Neural cell (in vitro differentiated cells): Measurements from ENCODE around the gene FOXQ1. TPM values are rescaled to one million over a fixed set of nuclear protein-coding genes. Genes with fewer than 3 reads are reported as not detected.
A peak's percentile ranks its signal among the peaks of the same experiment; 100 is the strongest.

Source experiments
- H2AFZ ChIP-seq: fragments of 200-600, 300-800 bp; sonication (generic), shearing (Covaris generic); 2 replicates; pipeline ENCODE4 v1.6.0; 2014; ENCODE audit warnings: low read depth, mild to moderate bottlenecking, antibody characterized with exemption, low read length, moderate library complexity
- H3F3A ChIP-seq: fragments of 200-600 bp; shearing (Covaris generic); 2 replicates; pipeline ENCODE4 v1.6.1; 2016; ENCODE audit warnings: mild to moderate bottlenecking, moderate library complexity, mixed read lengths, antibody characterized with exemption, low read length; ENCODE audit not compliant: insufficient read depth, poor library complexity, severe bottlenecking
- H3K27ac ChIP-seq: fragments of 200-600, 300-800 bp; sonication (generic), shearing (Covaris generic); 2 replicates; pipeline ENCODE4 v1.5.1; 2014; ENCODE audit warnings: mild to moderate bottlenecking, low read length, moderate library complexity
- H3K27me3 ChIP-seq: fragments of 300-800, 200-600 bp; sonication (generic), shearing (Covaris generic); 2 replicates; pipeline ENCODE4 v1.6.0; 2014; ENCODE audit warnings: mild to moderate bottlenecking, low read depth, low read length, moderate library complexity; ENCODE audit not compliant: insufficient read depth
- H3K36me3 ChIP-seq: fragments of 300-800, 200-600 bp; sonication (generic), shearing (Covaris generic); 2 replicates; pipeline ENCODE4 v1.5.1; 2014; ENCODE audit warnings: mild to moderate bottlenecking, antibody characterized with exemption, low read length, moderate library complexity; ENCODE audit not compliant: insufficient read depth
- H3K4me2 ChIP-seq: fragments of 300-800, 200-600 bp; sonication (generic), shearing (Covaris generic); 2 replicates; pipeline ENCODE4 v1.6.0; 2014; ENCODE audit warnings: mild to moderate bottlenecking, low read length
- H3K4me3 ChIP-seq: fragments of 300-800, 200-600 bp; sonication (generic), shearing (Covaris generic); 2 replicates; pipeline ENCODE4 v1.5.1; 2014; ENCODE audit warnings: mild to moderate bottlenecking, low read length, moderate library complexity
- H3K79me2 ChIP-seq: fragments of 200-600 bp; shearing (Covaris generic); replicated peaks from 2 replicates; pipeline ENCODE4 v1.6.0; 2014; ENCODE audit warnings: mild to moderate bottlenecking, low read length, moderate library complexity; ENCODE audit not compliant: insufficient read depth
- H3K9ac ChIP-seq: fragments of 300-800, 200-600 bp; sonication (generic), shearing (Covaris generic); 2 replicates; pipeline ENCODE4 v1.6.1; 2016; ENCODE audit warnings: mild to moderate bottlenecking, low read length, mixed read lengths
- H3K9me2 ChIP-seq: fragments of 200-600 bp; shearing (Covaris generic); 2 replicates; pipeline ENCODE4 v1.6.1; 2016; ENCODE audit warnings: mild to moderate bottlenecking, low read length, mixed read lengths; ENCODE audit not compliant: insufficient read depth
- H3K9me3 ChIP-seq: fragments of 200-600, 300-800 bp; sonication (generic), shearing (Covaris generic); 2 replicates; pipeline ENCODE4 v1.6.1; 2016; ENCODE audit warnings: mild to moderate bottlenecking, mixed run types, low read length, moderate library complexity, mixed read lengths
- H4K20me1 ChIP-seq: fragments of 200-600 bp; shearing (Covaris generic); 2 replicates; pipeline ENCODE4 v1.6.1; 2016; ENCODE audit warnings: mild to moderate bottlenecking, mixed run types; ENCODE audit not compliant: insufficient read depth
- EP300 ChIP-seq: fragments of 450-650 bp; conservative IDR thresholded peaks from 2 replicates; pipeline ENCODE4 v1.6.1; 2014; ENCODE audit warnings: antibody characterized with exemption, mild to moderate bottlenecking, moderate library complexity; ENCODE audit not compliant: poor library complexity, severe bottlenecking
- EZH2 ChIP-seq: fragments of 200-600, 300-800 bp; shearing (Covaris generic), sonication (generic); IDR thresholded peaks from 2 replicates; pipeline ENCODE4 v1.6.1; 2014; ENCODE audit warnings: antibody characterized with exemption, low read length, borderline replicate concordance, mild to moderate bottlenecking; ENCODE audit not compliant: insufficient read depth, poor library complexity, severe bottlenecking
- MXI1 ChIP-seq: fragments of 450-650 bp; conservative IDR thresholded peaks from 2 replicates; pipeline ENCODE4 v1.6.1; 2014; ENCODE audit warnings: antibody characterized with exemption, mild to moderate bottlenecking; ENCODE audit not compliant: poor library complexity, severe bottlenecking
- POLR2AphosphoS5 ChIP-seq: IDR thresholded peaks from 2 replicates; pipeline ENCODE4 v1.6.1; 2012
- RAD21 ChIP-seq: fragments of 450-650 bp; conservative IDR thresholded peaks from 2 replicates; pipeline ENCODE4 v1.6.1; 2014; ENCODE audit warnings: antibody characterized with exemption, mild to moderate bottlenecking, moderate library complexity
- REST ChIP-seq: IDR thresholded peaks from 2 replicates; pipeline ENCODE4 v1.6.1; 2012; ENCODE audit warnings: borderline replicate concordance
- SMC3 ChIP-seq: fragments of 450-650 bp; conservative IDR thresholded peaks from 2 replicates; pipeline ENCODE4 v1.6.1; 2014; ENCODE audit warnings: antibody characterized with exemption, mild to moderate bottlenecking, moderate library complexity; ENCODE audit not compliant: poor library complexity
- TAF1 ChIP-seq: IDR thresholded peaks from 2 replicates; pipeline ENCODE4 v1.6.1; 2012; ENCODE audit warnings: low read depth
- polyA plus RNA-seq: library from polyadenylated mRNA; depleted of rRNA; stranded (reverse); fragments of >200 nt; gene quantifications from 2 replicates; pipeline ENCODE4 v1.2.3, GENCODE V29; 2014
- TF ChIP-seq, protein P1 (sequence below): fragments of 450-650 bp; IDR thresholded peaks from 2 replicates; pipeline ENCODE4 v1.5.1; 2014; ENCODE audit warnings: antibody characterized with exemption, mild to moderate bottlenecking, moderate library complexity; ENCODE audit not compliant: poor library complexity, severe bottlenecking

FOXQ1 gene
- polyA plus RNA-seq, 1 donor from 2014 or later: not detected

DNA sequence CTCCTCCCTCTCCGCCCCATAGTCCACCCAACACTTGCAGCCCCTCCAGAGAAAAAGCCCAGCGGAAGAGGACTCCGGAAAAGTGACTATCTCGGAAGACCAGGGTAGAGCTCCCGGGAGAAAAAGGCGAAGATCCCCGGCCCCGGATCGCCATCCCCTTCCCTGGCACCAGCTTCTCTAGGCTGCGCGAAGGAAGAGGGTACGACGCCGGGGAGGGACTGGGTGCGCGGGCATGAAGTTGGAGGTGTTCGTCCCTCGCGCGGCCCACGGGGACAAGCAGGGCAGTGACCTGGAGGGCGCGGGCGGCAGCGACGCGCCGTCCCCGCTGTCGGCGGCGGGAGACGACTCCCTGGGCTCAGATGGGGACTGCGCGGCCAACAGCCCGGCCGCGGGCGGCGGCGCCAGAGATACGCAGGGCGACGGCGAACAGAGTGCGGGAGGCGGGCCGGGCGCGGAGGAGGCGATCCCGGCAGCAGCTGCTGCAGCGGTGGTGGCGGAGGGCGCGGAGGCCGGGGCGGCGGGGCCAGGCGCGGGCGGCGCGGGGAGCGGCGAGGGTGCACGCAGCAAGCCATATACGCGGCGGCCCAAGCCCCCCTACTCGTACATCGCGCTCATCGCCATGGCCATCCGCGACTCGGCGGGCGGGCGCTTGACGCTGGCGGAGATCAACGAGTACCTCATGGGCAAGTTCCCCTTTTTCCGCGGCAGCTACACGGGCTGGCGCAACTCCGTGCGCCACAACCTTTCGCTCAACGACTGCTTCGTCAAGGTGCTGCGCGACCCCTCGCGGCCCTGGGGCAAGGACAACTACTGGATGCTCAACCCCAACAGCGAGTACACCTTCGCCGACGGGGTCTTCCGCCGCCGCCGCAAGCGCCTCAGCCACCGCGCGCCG lies 822 bp downstream of the FOXQ1 start:
- no peak for TF ChIP-seq EP300
- TF ChIP-seq POLR2AphosphoS5: peak; percentile 14
- TF ChIP-seq REST: no peak
- no peak for TF ChIP-seq MXI1
- peak; percentile 35 for TF ChIP-seq EZH2
- TF ChIP-seq TAF1: no peak
- TF ChIP-seq SMC3: no peak
- TF ChIP-seq RAD21: peak; percentile 17
- Histone ChIP-seq H2AFZ (no peak overlapping the region), H3K9ac (no peak overlapping the region)

GRCh38 chr6:1313384-1313766 lies 1.5 kb downstream of the FOXQ1 start:
- H3K36me3 ChIP-seq: no peaks in the 10 kb centered on the region
- H3F3A ChIP-seq: no peaks in the 10 kb centered on the region
- H3K27me3 ChIP-seq: peaks cover 78% of the 10 kb centered on the region
- no peaks in the 10 kb centered on the region for H3K79me2 ChIP-seq
- no peak for TF ChIP-seq TAF1
- no peak for TF ChIP-seq RAD21
- no peak for TF ChIP-seq EZH2
- no peak for TF ChIP-seq MXI1
- no peak for TF ChIP-seq EP300
- no peak for TF ChIP-seq REST
- TF ChIP-seq, protein P1, sequence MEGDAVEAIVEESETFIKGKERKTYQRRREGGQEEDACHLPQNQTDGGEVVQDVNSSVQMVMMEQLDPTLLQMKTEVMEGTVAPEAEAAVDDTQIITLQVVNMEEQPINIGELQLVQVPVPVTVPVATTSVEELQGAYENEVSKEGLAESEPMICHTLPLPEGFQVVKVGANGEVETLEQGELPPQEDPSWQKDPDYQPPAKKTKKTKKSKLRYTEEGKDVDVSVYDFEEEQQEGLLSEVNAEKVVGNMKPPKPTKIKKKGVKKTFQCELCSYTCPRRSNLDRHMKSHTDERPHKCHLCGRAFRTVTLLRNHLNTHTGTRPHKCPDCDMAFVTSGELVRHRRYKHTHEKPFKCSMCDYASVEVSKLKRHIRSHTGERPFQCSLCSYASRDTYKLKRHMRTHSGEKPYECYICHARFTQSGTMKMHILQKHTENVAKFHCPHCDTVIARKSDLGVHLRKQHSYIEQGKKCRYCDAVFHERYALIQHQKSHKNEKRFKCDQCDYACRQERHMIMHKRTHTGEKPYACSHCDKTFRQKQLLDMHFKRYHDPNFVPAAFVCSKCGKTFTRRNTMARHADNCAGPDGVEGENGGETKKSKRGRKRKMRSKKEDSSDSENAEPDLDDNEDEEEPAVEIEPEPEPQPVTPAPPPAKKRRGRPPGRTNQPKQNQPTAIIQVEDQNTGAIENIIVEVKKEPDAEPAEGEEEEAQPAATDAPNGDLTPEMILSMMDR: no peak
- no peak for TF ChIP-seq SMC3
- no peak for TF ChIP-seq POLR2AphosphoS5
- H3K9ac ChIP-seq: no peak overlapping the region
- no peak overlapping the region for H3K27ac ChIP-seq
- H3K4me2 ChIP-seq: no peak overlapping the region
- H3K4me3 ChIP-seq: no peak overlapping the region
- no peaks in the 10 kb centered on the region for H3K9me2 ChIP-seq
- no peaks in the 10 kb centered on the region for H4K20me1 ChIP-seq
- no peak overlapping the region for H2AFZ ChIP-seq
- no peaks in the 10 kb centered on the region for H3K9me3 ChIP-seq

More for the DNA sequence above, 822 bp downstream of the FOXQ1 start:
- H3K79me2 ChIP-seq: no peaks in the 10 kb centered on the region
- H4K20me1 ChIP-seq: no peaks in the 10 kb centered on the region
- peak overlapping the region; percentile 74 for H3K4me3 ChIP-seq
- no peaks in the 10 kb centered on the region for H3K36me3 ChIP-seq
- H3K27ac ChIP-seq: no peak overlapping the region
- no peak overlapping the region for H3K4me2 ChIP-seq
- no peaks in the 10 kb centered on the region for H3K9me2 ChIP-seq
- no peaks in the 10 kb centered on the region for H3F3A ChIP-seq
- H3K27me3 ChIP-seq: peaks cover 84% of the 10 kb centered on the region
- no peaks in the 10 kb centered on the region for H3K9me3 ChIP-seq
